Skeletal muscle satellite cell (primary cell): Measurements from ENCODE around the gene PPP2R2B.

Experiments
- H3K27me3 ChIP-seq: 2 replicates; pipeline ENCODE4 v1.7.0; 2013; ENCODE audit warnings: low read length; ENCODE audit not compliant: control insufficient read depth, insufficient read depth
- H3K36me3 ChIP-seq: 2 replicates; pipeline ENCODE4 v1.7.0; 2013; ENCODE audit warnings: mild to moderate bottlenecking, control low read depth, low read length; ENCODE audit not compliant: insufficient read depth
- H3K4me1 ChIP-seq: 2 replicates; pipeline ENCODE4 v1.7.0; 2013; ENCODE audit warnings: low read length; ENCODE audit not compliant: control insufficient read depth, insufficient read depth
- H3K4me2 ChIP-seq: 2 replicates; pipeline ENCODE4 v1.7.0; 2013; ENCODE audit warnings: mild to moderate bottlenecking, low read length
- H3K4me3 ChIP-seq: 2 replicates; pipeline ENCODE4 v1.7.0; 2013; ENCODE audit warnings: low read length
- H3K9ac ChIP-seq: 2 replicates; pipeline ENCODE4 v1.7.0; 2013; ENCODE audit warnings: mild to moderate bottlenecking, low read depth, low read length, moderate library complexity
- H3K9me3 ChIP-seq: replicated peaks from 2 replicates; pipeline ENCODE4 v1.7.0; 2013; ENCODE audit warnings: mild to moderate bottlenecking, control low read depth, low read length

Gene PPP2R2B

DNA sequence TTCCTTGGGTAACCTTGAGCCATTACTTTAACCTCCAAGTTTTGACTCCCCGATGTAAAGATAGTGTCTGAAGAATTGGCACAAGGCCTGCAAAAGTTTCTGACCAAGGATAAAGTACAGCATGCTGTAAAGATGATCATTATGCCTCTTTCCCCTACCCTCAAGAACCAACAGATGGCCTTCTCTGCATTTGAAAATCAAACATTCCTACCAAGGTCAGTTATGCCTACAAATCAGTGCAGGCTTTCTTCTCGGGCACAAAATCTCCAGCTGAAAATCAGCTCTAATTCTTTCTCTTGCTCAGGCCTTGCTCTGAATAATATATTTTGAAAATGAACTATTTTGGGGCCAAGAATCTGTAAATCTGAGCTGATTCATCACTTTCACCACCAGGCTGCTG, 59.7 kb downstream of the PPP2R2B start:
- no peak overlapping the region for H3K4me3 ChIP-seq
- H3K4me1 ChIP-seq: no peaks in the 10 kb centered on the region
- H3K9ac ChIP-seq: no peak overlapping the region
- H3K9me3 ChIP-seq: no peaks in the 10 kb centered on the region
- no peak overlapping the region for H3K4me2 ChIP-seq
- no peaks in the 10 kb centered on the region for H3K36me3 ChIP-seq
- H3K27me3 ChIP-seq: peaks cover 3% of the 10 kb centered on the region

- Histone ChIP-seq H3K4me3 (no peak overlapping the region), H3K36me3 (no peaks in the 10 kb centered on the region), H3K9me3 (no peaks in the 10 kb centered on the region), H3K27me3 (peaks cover 3% of the 10 kb centered on the region), H3K4me1 (no peaks in the 10 kb centered on the region), H3K4me2 (no peak overlapping the region), H3K9ac (no peak overlapping the region)
Observed at GRCh38 chr5:146817973-146818372, 60.6 kb downstream of the PPP2R2B start.

DNA sequence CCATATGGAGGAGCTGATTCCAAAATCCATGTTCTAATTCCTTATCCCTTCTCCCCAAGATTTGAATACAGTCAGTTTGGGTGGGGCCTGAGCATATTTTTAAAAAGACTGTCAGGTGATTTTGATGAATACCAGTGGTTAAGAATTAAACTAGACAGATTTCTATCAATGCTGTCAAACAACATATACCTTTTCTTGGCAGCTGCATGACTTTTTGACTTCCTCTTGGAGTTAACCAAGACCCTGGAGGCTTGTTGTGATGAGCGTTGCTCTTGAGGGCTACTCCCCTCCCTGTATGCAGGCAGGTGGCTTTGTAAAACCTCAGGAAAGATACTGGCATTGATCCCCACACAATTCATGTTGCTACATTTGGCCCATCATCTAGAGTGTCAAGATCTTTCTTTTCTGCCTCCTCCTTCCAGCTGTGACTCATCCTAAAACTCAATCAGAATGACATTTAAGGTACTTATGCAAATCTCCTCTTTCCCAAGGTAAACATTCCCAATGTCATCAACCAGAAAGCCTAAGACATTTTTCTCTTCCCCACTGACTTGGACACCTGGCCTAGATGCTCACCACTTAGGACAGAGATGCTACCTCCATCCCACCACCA, 61.7 kb downstream of the PPP2R2B start:
- Histone ChIP-seq H3K36me3 (no peaks in the 10 kb centered on the region), H3K4me2 (no peak overlapping the region), H3K4me1 (no peaks in the 10 kb centered on the region), H3K4me3 (no peak overlapping the region), H3K9ac (no peak overlapping the region), H3K27me3 (peaks cover 3% of the 10 kb centered on the region), H3K9me3 (no peaks in the 10 kb centered on the region)

GRCh38 chr5:146815411-146815810, 63.1 kb downstream of the PPP2R2B start:
- Histone ChIP-seq H3K36me3 (no peaks in the 10 kb centered on the region), H3K27me3 (no peaks in the 10 kb centered on the region), H3K9ac (no peak overlapping the region), H3K4me3 (no peak overlapping the region), H3K9me3 (no peaks in the 10 kb centered on the region), H3K4me1 (no peaks in the 10 kb centered on the region), H3K4me2 (no peak overlapping the region)

DNA sequence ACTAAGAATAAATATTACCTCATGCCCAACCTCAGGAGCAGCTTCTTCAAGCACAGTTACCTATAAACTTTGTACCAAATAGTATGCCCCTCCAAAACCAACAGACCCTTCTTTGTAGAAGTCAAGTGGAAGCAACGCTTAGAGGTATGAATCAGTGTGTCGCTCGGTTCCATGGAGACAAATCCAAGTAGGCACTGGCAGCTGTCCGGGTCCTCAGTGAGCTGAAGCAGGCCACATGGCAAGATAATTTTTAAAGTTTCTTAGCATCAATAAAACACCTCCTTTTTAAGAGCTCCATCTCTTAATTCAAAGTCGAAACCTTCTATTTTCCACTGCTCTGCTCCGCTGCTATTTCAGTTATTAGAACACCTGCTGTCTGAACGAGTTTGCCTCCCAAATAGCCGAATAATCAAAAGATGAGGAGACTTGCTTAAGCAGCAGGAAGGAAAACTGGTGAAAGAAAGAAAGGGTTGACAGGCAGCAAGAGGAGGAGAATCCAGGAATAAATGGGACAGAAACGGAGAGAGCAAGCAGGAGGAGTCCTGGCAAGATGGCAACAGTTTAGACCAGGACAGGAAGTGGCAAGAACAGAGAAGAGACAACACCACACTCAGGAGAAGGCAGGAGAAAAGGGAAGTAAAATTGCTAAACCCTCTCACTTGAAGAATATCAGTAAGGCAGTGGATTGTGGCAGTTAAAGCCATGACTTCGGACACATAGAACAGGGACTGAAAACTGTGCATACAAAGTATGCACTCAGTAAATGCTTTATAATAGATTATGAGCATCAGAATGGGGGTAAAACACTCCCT, 65.0 kb downstream of the PPP2R2B start:
- Histone ChIP-seq H3K9me3 (no peaks in the 10 kb centered on the region), H3K4me2 (no peak overlapping the region), H3K4me1 (no peaks in the 10 kb centered on the region), H3K4me3 (no peak overlapping the region), H3K9ac (no peak overlapping the region), H3K36me3 (no peaks in the 10 kb centered on the region), H3K27me3 (no peaks in the 10 kb centered on the region)

- Histone ChIP-seq H3K9me3 (no peaks in the 10 kb centered on the region), H3K36me3 (no peaks in the 10 kb centered on the region), H3K4me3 (no peak overlapping the region), H3K4me1 (peaks cover 9% of the 10 kb centered on the region), H3K27me3 (no peaks in the 10 kb centered on the region), H3K9ac (no peak overlapping the region), H3K4me2 (no peak overlapping the region)
Observed at GRCh38 chr5:146805081-146805480, 73.5 kb downstream of the PPP2R2B start.

DNA sequence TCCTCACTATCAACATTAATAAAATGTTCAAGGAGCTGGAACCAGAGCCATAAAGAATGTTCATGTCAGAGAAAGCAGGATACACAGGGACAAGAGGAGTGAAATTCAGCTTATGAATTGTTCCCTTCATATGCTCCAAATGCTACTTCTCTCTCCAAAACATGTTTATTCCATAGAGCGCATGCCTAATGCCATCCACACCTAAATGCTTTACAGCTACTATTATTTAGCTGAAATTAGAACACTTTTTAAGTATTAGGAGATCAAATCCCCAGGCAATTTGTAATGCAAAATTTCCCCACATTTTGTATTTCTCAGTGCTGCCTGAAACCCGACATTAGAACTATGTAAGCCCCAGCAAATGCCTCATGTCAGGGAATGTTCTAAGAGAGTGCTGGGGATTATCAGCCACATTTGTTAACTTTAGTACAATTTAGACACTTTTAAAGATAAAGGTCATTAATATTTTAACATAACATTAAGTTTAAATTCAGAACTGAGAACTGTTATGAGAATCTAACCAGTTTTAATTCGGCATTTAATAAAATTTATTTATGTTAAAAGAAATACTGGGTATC, 75.5 kb downstream of the PPP2R2B start:
- no peak overlapping the region for H3K9ac ChIP-seq
- peaks cover 9% of the 10 kb centered on the region for H3K4me1 ChIP-seq

GRCh38 chr5:146799671-146800070, 78.9 kb downstream of the PPP2R2B start:
- H3K4me3 ChIP-seq: no peak overlapping the region
- H3K9me3 ChIP-seq: no peaks in the 10 kb centered on the region
- no peaks in the 10 kb centered on the region for H3K36me3 ChIP-seq
- no peaks in the 10 kb centered on the region for H3K27me3 ChIP-seq
- H3K4me2 ChIP-seq: no peak overlapping the region
- no peaks in the 10 kb centered on the region for H3K4me1 ChIP-seq
- H3K9ac ChIP-seq: no peak overlapping the region

More for the DNA sequence above, 75.5 kb downstream of the PPP2R2B start:
- Histone ChIP-seq H3K9me3 (no peaks in the 10 kb centered on the region), H3K4me3 (no peak overlapping the region), H3K27me3 (no peaks in the 10 kb centered on the region), H3K4me2 (no peak overlapping the region), H3K36me3 (no peaks in the 10 kb centered on the region)

GRCh38 chr5:146799231-146799630, 79.3 kb downstream of the PPP2R2B start:
- no peak overlapping the region for H3K4me3 ChIP-seq
- no peak overlapping the region for H3K4me2 ChIP-seq
- H3K36me3 ChIP-seq: no peaks in the 10 kb centered on the region
- no peak overlapping the region for H3K9ac ChIP-seq
- peaks cover 3% of the 10 kb centered on the region for H3K4me1 ChIP-seq
- no peaks in the 10 kb centered on the region for H3K27me3 ChIP-seq
- no peaks in the 10 kb centered on the region for H3K9me3 ChIP-seq

DNA sequence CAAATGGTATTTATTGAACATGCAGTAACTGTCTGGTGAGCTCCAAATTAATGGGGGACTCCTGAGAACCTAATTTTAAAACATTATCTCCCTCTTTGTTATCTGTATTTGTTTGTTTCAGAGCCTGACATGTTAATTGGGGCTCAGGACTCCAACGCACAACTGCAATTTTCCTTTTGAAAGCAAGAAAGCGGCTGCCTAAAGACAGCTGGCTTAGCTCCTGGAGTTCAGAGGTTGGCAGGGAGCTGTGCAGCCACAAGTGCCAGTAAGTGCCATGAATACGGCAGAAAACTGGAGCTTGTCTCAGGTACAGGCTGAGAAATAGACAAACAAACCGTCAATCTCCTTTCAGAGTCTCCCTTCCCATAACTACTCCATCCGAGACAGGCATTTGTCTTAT, 80.9 kb downstream of the PPP2R2B start:
- H3K4me2 ChIP-seq: no peak overlapping the region
- H3K4me3 ChIP-seq: no peak overlapping the region
- H3K9me3 ChIP-seq: no peaks in the 10 kb centered on the region
- H3K27me3 ChIP-seq: no peaks in the 10 kb centered on the region
- peaks cover 6% of the 10 kb centered on the region for H3K4me1 ChIP-seq
- no peak overlapping the region for H3K9ac ChIP-seq
- H3K36me3 ChIP-seq: no peaks in the 10 kb centered on the region

DNA sequence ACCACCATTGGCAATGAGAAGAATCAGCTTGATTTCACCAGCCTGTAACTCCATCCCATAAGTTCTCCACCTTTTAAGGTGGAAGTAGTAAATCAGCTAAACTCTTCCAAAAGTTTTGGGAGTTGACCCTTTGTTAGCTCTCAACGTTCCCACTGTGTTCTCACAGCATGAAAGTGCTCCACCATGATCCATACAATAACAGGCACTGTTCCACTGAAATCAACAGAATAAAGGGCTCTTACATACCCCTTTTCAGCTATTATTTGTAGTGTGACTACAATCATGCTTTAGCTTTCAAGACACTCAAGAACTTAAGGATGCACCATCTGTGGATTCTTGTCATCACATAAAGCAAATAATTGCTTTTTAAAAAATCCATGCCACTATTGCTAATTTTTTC, 81.6 kb downstream of the PPP2R2B start:
- Histone ChIP-seq H3K27me3 (no peaks in the 10 kb centered on the region), H3K9ac (no peak overlapping the region), H3K4me3 (no peak overlapping the region), H3K4me2 (no peak overlapping the region), H3K4me1 (peaks cover 6% of the 10 kb centered on the region), H3K9me3 (no peaks in the 10 kb centered on the region), H3K36me3 (no peaks in the 10 kb centered on the region)
